Stimulated activated memory B cell treated with anti-CD40 and anti-IgM and Interleukin-4, amounts not matched to agents 10 μg/mL and 1 μg/mL and 100 μg/mL, for 72 hours (primary cell): ENCODE measurements around the gene DRAXIN.

Experiments used
- ATAC-seq: fragments of 150-1000 bp; cut with Tn5 transposase; 2 replicates; pipeline ENCODE4 v1.10.0; 2021
- H3K27ac Mint-ChIP-seq: one replicate; pipeline ENCODE4 v1.8.0; 2022; ENCODE audit warnings: mild to moderate bottlenecking, mixed read lengths
- H3K27me3 Mint-ChIP-seq: one replicate; pipeline ENCODE4 v1.8.0; 2022; ENCODE audit warnings: mixed read lengths
- H3K36me3 Mint-ChIP-seq: one replicate; pipeline ENCODE4 v1.8.0; 2022; ENCODE audit warnings: mixed read lengths
- H3K4me1 Mint-ChIP-seq: one replicate; pipeline ENCODE4 v1.8.0; 2022; ENCODE audit warnings: mixed read lengths
- H3K4me3 Mint-ChIP-seq: one replicate; pipeline ENCODE4 v1.8.0; 2022; ENCODE audit warnings: mild to moderate bottlenecking, moderate library complexity, mixed read lengths
- H3K9me3 Mint-ChIP-seq: one replicate; pipeline ENCODE4 v1.8.0; 2022; ENCODE audit warnings: mixed read lengths

The DRAXIN gene

DNA sequence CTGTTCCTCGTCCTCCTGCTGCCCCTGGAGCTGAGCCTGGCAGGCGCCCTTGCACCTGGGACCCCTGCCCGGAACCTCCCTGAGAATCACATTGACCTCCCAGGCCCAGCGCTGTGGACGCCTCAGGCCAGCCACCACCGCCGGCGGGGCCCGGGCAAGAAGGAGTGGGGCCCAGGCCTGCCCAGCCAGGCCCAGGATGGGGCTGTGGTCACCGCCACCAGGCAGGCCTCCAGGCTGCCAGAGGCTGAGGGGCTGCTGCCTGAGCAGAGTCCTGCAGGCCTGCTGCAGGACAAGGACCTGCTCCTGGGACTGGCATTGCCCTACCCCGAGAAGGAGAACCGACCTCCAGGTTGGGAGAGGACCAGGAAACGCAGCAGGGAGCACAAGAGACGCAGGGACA is 14.8 kb downstream of the DRAXIN start:
- no peak overlapping the region for H3K27ac Mint-ChIP-seq
- no peak overlapping the region for H3K4me3 Mint-ChIP-seq
- no peaks in the 10 kb centered on the region for H3K36me3 Mint-ChIP-seq
- no peak for ATAC-seq
- H3K9me3 Mint-ChIP-seq: no peaks in the 10 kb centered on the region
- H3K27me3 Mint-ChIP-seq: peaks cover 42% of the 10 kb centered on the region
- H3K4me1 Mint-ChIP-seq: peaks cover 18% of the 10 kb centered on the region

DNA sequence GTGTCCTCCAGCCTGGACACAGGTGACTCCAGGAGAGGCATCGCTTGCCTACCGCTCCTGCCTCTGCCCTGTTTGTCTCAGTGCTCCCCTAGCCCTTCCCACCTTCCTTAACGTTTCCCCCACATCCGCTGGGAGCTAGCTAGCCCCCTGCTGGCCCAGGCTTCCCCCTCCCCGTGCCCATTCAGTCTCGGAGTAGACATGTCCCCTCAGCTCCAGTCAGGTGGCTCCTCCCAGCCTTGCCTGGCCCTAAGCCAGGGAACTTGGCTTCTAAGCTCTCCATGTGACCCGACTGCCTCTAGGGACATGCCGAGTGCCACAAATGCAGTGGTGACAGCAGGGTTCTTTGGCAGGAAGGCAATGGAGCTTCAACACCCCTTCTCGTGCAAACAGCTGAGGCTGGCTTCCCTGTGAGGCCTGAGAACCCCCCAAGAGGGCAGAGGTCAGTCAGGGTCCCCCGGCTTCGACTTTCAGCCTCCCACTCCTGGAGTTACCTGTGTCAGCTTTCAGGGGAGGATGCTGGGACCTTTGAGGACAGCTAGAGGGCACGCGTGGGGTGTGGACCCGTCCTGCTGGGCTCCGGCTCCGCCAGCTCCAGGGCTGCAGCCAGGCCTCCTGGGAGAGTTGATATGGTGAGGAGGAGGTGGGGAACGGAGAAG is 16.2 kb downstream of the DRAXIN start:
- peaks cover 18% of the 10 kb centered on the region for H3K4me1 Mint-ChIP-seq
- no peak for ATAC-seq
- no peaks in the 10 kb centered on the region for H3K9me3 Mint-ChIP-seq
- H3K27ac Mint-ChIP-seq: no peak overlapping the region
- H3K4me3 Mint-ChIP-seq: no peak overlapping the region
- H3K27me3 Mint-ChIP-seq: peaks cover 42% of the 10 kb centered on the region
- no peaks in the 10 kb centered on the region for H3K36me3 Mint-ChIP-seq

GRCh38 chr1:11708554-11709350 is 17.2 kb downstream of the DRAXIN start:
- H3K4me1 Mint-ChIP-seq: peaks cover 9% of the 10 kb centered on the region
- no peaks in the 10 kb centered on the region for H3K36me3 Mint-ChIP-seq
- H3K9me3 Mint-ChIP-seq: no peaks in the 10 kb centered on the region
- no peak overlapping the region for H3K27ac Mint-ChIP-seq
- ATAC-seq: no peak
- H3K4me3 Mint-ChIP-seq: no peak overlapping the region
- H3K27me3 Mint-ChIP-seq: peaks cover 42% of the 10 kb centered on the region

- H3K27ac Mint-ChIP-seq: no peak overlapping the region
- ATAC-seq: no peak
- no peak overlapping the region for H3K4me3 Mint-ChIP-seq
- H3K4me1 Mint-ChIP-seq: peaks cover 5% of the 10 kb centered on the region
- no peaks in the 10 kb centered on the region for H3K36me3 Mint-ChIP-seq
- peaks cover 33% of the 10 kb centered on the region for H3K27me3 Mint-ChIP-seq
- H3K9me3 Mint-ChIP-seq: no peaks in the 10 kb centered on the region
Measured at GRCh38 chr1:11711490-11711889, 20.0 kb downstream of the DRAXIN start.

- H3K4me1 Mint-ChIP-seq: peaks cover 5% of the 10 kb centered on the region
- H3K9me3 Mint-ChIP-seq: no peaks in the 10 kb centered on the region
Measured at GRCh38 chr1:11712285-11712684, 20.8 kb downstream of the DRAXIN start.

GRCh38 chr1:11713095-11713494 is 21.6 kb downstream of the DRAXIN start:
- H3K36me3 Mint-ChIP-seq: no peaks in the 10 kb centered on the region
- no peak overlapping the region for H3K27ac Mint-ChIP-seq
- no peak overlapping the region for H3K4me3 Mint-ChIP-seq
- ATAC-seq: no peak
- no peaks in the 10 kb centered on the region for H3K9me3 Mint-ChIP-seq
- peaks cover 5% of the 10 kb centered on the region for H3K4me1 Mint-ChIP-seq
- H3K27me3 Mint-ChIP-seq: peaks cover 22% of the 10 kb centered on the region

More at GRCh38 chr1:11712285-11712684, 20.8 kb downstream of the DRAXIN start:
- H3K27ac Mint-ChIP-seq: no peak overlapping the region
- peaks cover 31% of the 10 kb centered on the region for H3K27me3 Mint-ChIP-seq
- H3K4me3 Mint-ChIP-seq: no peak overlapping the region
- no peaks in the 10 kb centered on the region for H3K36me3 Mint-ChIP-seq
- no peak for ATAC-seq

- peaks cover 12% of the 10 kb centered on the region for H3K4me1 Mint-ChIP-seq
- no peak overlapping the region for H3K4me3 Mint-ChIP-seq
- H3K27ac Mint-ChIP-seq: no peak overlapping the region
- H3K27me3 Mint-ChIP-seq: peaks cover 3% of the 10 kb centered on the region
- no peak for ATAC-seq
- H3K36me3 Mint-ChIP-seq: no peaks in the 10 kb centered on the region
- H3K9me3 Mint-ChIP-seq: no peaks in the 10 kb centered on the region
Measured at GRCh38 chr1:11714831-11715575, 23.5 kb downstream of the DRAXIN start.

- Mint-ChIP-seq H3K4me3 (peak overlapping the region; percentile 83), H3K36me3 (no peaks in the 10 kb centered on the region), H3K27me3 (no peaks in the 10 kb centered on the region), H3K4me1 (peaks cover 12% of the 10 kb centered on the region), H3K27ac (peak overlapping the region; percentile 93), H3K9me3 (no peaks in the 10 kb centered on the region)
- ATAC-seq: peak; percentile 90
Measured at GRCh38 chr1:11719313-11720032, 28.0 kb downstream of the DRAXIN start.

GRCh38 chr1:11720033-11720376 is 28.5 kb downstream of the DRAXIN start:
- H3K9me3 Mint-ChIP-seq: no peaks in the 10 kb centered on the region
- H3K27ac Mint-ChIP-seq: peak overlapping the region; percentile 93
- ATAC-seq: no peak
- H3K36me3 Mint-ChIP-seq: no peaks in the 10 kb centered on the region
- peaks cover 12% of the 10 kb centered on the region for H3K4me1 Mint-ChIP-seq
- H3K4me3 Mint-ChIP-seq: peak overlapping the region; percentile 83
- H3K27me3 Mint-ChIP-seq: no peaks in the 10 kb centered on the region

GRCh38 chr1:11720525-11720924 is 29.0 kb downstream of the DRAXIN start:
- H3K36me3 Mint-ChIP-seq: no peaks in the 10 kb centered on the region
- no peaks in the 10 kb centered on the region for H3K9me3 Mint-ChIP-seq
- H3K27ac Mint-ChIP-seq: no peak overlapping the region
- H3K4me1 Mint-ChIP-seq: peaks cover 16% of the 10 kb centered on the region
- no peak for ATAC-seq
- H3K27me3 Mint-ChIP-seq: no peaks in the 10 kb centered on the region
- H3K4me3 Mint-ChIP-seq: no peak overlapping the region

- no peaks in the 10 kb centered on the region for H3K27me3 Mint-ChIP-seq
- no peak overlapping the region for H3K4me3 Mint-ChIP-seq
- H3K4me1 Mint-ChIP-seq: peaks cover 22% of the 10 kb centered on the region
- H3K36me3 Mint-ChIP-seq: no peaks in the 10 kb centered on the region
- ATAC-seq: no peak
- no peaks in the 10 kb centered on the region for H3K9me3 Mint-ChIP-seq
- no peak overlapping the region for H3K27ac Mint-ChIP-seq
Measured at GRCh38 chr1:11721311-11721710, 29.8 kb downstream of the DRAXIN start.

DNA sequence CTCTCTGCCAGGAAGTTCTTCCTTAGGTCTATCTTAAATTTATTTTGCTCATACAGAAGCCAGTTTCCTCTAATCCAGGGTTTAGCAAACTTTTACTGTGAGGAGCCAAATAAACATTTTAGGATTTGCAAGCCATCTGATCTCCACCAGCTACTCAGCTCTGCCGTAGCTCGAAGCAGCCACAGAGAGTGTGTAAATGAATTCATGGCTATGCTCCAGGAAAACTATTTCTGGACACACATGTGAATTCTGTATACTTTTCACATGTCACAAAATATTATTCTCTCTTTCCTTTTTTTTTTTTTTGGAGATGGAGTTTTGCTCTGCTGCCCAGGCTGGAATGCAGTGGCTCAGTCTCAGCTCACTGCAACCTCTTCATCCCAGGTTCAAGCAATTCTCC is 31.0 kb downstream of the DRAXIN start:
- Mint-ChIP-seq H3K4me3 (no peak overlapping the region), H3K4me1 (peaks cover 22% of the 10 kb centered on the region), H3K9me3 (no peaks in the 10 kb centered on the region), H3K36me3 (no peaks in the 10 kb centered on the region), H3K27ac (no peak overlapping the region), H3K27me3 (no peaks in the 10 kb centered on the region)
- ATAC-seq: no peak

- Mint-ChIP-seq H3K4me3 (no peak overlapping the region), H3K36me3 (no peaks in the 10 kb centered on the region), H3K9me3 (no peaks in the 10 kb centered on the region), H3K27ac (no peak overlapping the region), H3K27me3 (no peaks in the 10 kb centered on the region), H3K4me1 (peaks cover 25% of the 10 kb centered on the region)
- no peak for ATAC-seq
Measured at GRCh38 chr1:11725616-11726015, 34.1 kb downstream of the DRAXIN start.

GRCh38 chr1:11727119-11727518 is 35.6 kb downstream of the DRAXIN start:
- Mint-ChIP-seq H3K4me1 (peaks cover 33% of the 10 kb centered on the region), H3K36me3 (no peaks in the 10 kb centered on the region), H3K9me3 (no peaks in the 10 kb centered on the region), H3K4me3 (no peak overlapping the region), H3K27me3 (no peaks in the 10 kb centered on the region), H3K27ac (no peak overlapping the region)
- ATAC-seq: no peak

DNA sequence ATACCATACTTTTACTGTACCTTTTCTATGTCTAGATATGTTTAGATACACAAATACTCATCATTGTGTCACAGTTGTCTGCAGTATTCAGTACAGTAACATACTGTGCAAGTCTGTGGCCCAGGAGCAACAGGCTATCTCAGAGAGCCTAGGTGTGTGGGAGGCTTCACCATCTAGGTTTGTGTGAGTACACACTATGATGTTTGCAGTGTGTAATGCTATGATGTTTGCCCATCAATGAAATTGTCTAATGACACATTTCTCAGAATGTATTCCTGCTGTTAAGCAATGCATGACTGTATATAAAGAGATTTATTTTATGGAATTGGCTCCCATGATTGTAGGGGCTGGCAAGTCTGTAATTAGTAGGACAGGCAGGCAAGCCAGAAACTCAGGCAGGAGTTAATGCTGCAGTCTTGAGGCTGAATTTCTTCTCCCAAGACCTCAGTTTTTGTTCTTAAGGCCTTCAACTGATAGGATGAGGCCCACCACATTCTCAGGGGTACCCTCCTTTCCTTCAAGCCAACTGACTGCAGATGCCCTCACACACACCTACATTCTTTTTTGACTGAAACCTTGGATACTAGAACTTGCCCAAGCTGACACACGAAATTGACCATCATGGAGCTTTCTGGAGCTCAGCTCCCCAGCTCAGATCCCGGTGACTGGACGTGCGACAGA is 36.8 kb downstream of the DRAXIN start:
- no peak overlapping the region for H3K4me3 Mint-ChIP-seq
- H3K27ac Mint-ChIP-seq: no peak overlapping the region
- no peak for ATAC-seq
- no peaks in the 10 kb centered on the region for H3K27me3 Mint-ChIP-seq
- no peaks in the 10 kb centered on the region for H3K36me3 Mint-ChIP-seq
- no peaks in the 10 kb centered on the region for H3K9me3 Mint-ChIP-seq
- H3K4me1 Mint-ChIP-seq: peaks cover 35% of the 10 kb centered on the region
